Measurements from ENCODE around the gene RNF149.

RNF149 gene

GRCh38 chr2:101294861-101295260 is 13.6 kb downstream of the RNF149 start:
- no peak for DNase-seq (ENCODE audit: low spot score)

GRCh38 chr2:101293544-101293943 is 15.0 kb downstream of the RNF149 start:
- no peak for DNase-seq (ENCODE audit: low spot score)

GRCh38 chr2:101291973-101292372 is 16.5 kb downstream of the RNF149 start:
- no peak for DNase-seq (ENCODE audit: low spot score)

- no peak for DNase-seq (ENCODE audit: low spot score)
Observed at GRCh38 chr2:101290711-101291110, 17.8 kb downstream of the RNF149 start.

- no peak for DNase-seq (ENCODE audit: low spot score)
Observed at GRCh38 chr2:101287303-101287702, 21.2 kb downstream of the RNF149 start.

- no peak for DNase-seq (ENCODE audit: low spot score)
Observed at GRCh38 chr2:101286684-101287083, 21.8 kb downstream of the RNF149 start.

GRCh38 chr2:101282980-101283379 is 25.5 kb downstream of the RNF149 start:
- no peak for DNase-seq (ENCODE audit: low spot score)

- no peak for DNase-seq (ENCODE audit: low spot score)
Observed at GRCh38 chr2:101281482-101281881, 27.0 kb downstream of the RNF149 start.

- no peak for DNase-seq (ENCODE audit: low spot score)
Observed at GRCh38 chr2:101278925-101279324, 29.6 kb downstream of the RNF149 start.

- no peak for DNase-seq (ENCODE audit: low spot score)
Observed at GRCh38 chr2:101277111-101277510, 31.4 kb downstream of the RNF149 start.

GRCh38 chr2:101274142-101274541 is 34.4 kb downstream of the RNF149 start:
- DNase-seq (ENCODE audit: low spot score): no peak

GRCh38 chr2:101273056-101273455 is 35.4 kb downstream of the RNF149 start:
- no peak for DNase-seq (ENCODE audit: low spot score)

- no peak for DNase-seq (ENCODE audit: low spot score)
Observed at GRCh38 chr2:101272045-101272784, 36.3 kb downstream of the RNF149 start.

GRCh38 chr2:101270700-101271259 is 37.7 kb downstream of the RNF149 start:
- no peak for DNase-seq (ENCODE audit: low spot score)

GRCh38 chr2:101267671-101268656 is 40.5 kb downstream of the RNF149 start:
- no peak for DNase-seq (ENCODE audit: low spot score)

- no peak for DNase-seq (ENCODE audit: low spot score)
Observed at GRCh38 chr2:101265893-101266499, 42.5 kb downstream of the RNF149 start.

- DNase-seq (ENCODE audit: low spot score): no peak
Observed at GRCh38 chr2:101264360-101264939, 44.1 kb downstream of the RNF149 start.

GRCh38 chr2:101263377-101263800 is 45.1 kb downstream of the RNF149 start:
- DNase-seq (ENCODE audit: low spot score): no peak

- no peak for DNase-seq (ENCODE audit: low spot score)
Observed at GRCh38 chr2:101262142-101262541, 46.4 kb downstream of the RNF149 start.

GRCh38 chr2:101258804-101259203 is 49.7 kb downstream of the RNF149 start:
- DNase-seq (ENCODE audit: low spot score): no peak

- no peak for DNase-seq (ENCODE audit: low spot score)
Observed at GRCh38 chr2:101256316-101256715, 52.2 kb downstream of the RNF149 start.

- DNase-seq (ENCODE audit: low spot score): no peak
Observed at GRCh38 chr2:101255501-101255900, 53.0 kb downstream of the RNF149 start.
